MM.1S (cell line): ENCODE data around the gene VAV2.

Source experiments
- CTCF ChIP-seq: fragments of 300-600 bp; sonication (generic); IDR thresholded peaks from 2 replicates; pipeline ENCODE4 v1.5.1; 2016; ENCODE audit warnings: antibody characterized with exemption, low read length, mixed read lengths
- EZH2 ChIP-seq: fragments of 300-600 bp; sonication (generic); optimal IDR thresholded peaks from 2 replicates; pipeline ENCODE3; 2017; ENCODE audit warnings: low read depth, mild to moderate bottlenecking, antibody characterized with exemption, low read length, mixed read lengths
- EZH2phosphoT487 ChIP-seq: fragments of 300-600 bp; sonication (generic); IDR thresholded peaks from 2 replicates; pipeline ENCODE4 v1.6.1; 2018; ENCODE audit warnings: antibody characterized with exemption, low read length

DNA sequence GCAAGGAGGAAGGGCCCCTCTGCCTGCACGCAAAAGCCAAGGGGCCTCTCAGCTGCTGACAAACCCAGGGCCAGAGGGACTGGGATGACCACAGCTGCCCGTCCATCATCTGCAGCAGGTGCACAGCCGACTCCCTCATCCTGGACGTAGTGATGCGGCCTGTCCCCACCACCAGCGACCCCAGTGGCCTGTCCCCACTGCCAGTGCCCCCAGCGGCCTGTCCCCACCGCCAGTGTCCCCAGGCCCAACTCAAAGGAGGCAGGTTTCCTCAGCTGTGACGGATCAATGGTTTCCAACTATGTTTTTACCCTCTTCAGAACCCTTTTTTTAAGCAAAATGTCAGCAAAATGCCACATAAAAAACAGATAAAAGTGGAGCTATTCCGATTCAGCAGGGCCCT, 62.5 kb downstream of the VAV2 start:
- TF ChIP-seq CTCF: no peak
- TF ChIP-seq EZH2phosphoT487: no peak
- no peak for TF ChIP-seq EZH2
